HL-60 (cell line): Measurements from ENCODE around the gene FUT3.

Source experiments
- GABPA ChIP-seq: IDR thresholded peaks from 2 replicates; pipeline ENCODE4 v1.6.1; 2012; ENCODE audit warnings: low read depth
- POLR2AphosphoS5 ChIP-seq: IDR thresholded peaks from 2 replicates; pipeline ENCODE4 v1.6.1; 2012; ENCODE audit warnings: low read depth
- REST ChIP-seq: IDR thresholded peaks from 2 replicates; pipeline ENCODE4 v1.6.1; 2012; ENCODE audit warnings: low read depth; ENCODE audit not compliant: insufficient replicate concordance
- TF ChIP-seq, protein P1 (sequence below): IDR thresholded peaks from one replicate; pipeline ENCODE4 v1.5.1; 2011; ENCODE audit warnings: low read length, control low read depth, inconsistent platforms; ENCODE audit not compliant: insufficient read depth

DNA sequence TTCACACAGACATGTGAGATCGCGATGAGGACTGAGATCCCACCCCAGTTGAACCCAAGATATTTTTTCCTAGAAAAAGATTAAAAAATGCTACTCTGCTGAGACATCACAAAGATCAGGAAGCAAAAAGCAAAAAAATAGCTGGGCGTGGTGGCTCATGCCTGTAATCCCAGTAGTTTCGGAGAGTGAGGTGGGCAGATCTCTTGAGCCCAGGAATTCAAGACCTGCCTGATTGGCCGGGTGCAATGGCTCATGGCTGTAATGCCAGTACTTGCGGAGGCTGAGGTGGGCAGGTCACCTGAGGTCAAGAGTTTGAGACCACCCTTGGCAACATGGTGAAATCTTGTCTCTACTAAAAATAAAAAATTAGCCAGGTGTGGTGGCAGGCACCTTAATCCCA, 1.1 kb downstream of the FUT3 start:
- TF ChIP-seq POLR2AphosphoS5 (no peak), REST (no peak), GABPA (no peak)
- TF ChIP-seq, protein P1, sequence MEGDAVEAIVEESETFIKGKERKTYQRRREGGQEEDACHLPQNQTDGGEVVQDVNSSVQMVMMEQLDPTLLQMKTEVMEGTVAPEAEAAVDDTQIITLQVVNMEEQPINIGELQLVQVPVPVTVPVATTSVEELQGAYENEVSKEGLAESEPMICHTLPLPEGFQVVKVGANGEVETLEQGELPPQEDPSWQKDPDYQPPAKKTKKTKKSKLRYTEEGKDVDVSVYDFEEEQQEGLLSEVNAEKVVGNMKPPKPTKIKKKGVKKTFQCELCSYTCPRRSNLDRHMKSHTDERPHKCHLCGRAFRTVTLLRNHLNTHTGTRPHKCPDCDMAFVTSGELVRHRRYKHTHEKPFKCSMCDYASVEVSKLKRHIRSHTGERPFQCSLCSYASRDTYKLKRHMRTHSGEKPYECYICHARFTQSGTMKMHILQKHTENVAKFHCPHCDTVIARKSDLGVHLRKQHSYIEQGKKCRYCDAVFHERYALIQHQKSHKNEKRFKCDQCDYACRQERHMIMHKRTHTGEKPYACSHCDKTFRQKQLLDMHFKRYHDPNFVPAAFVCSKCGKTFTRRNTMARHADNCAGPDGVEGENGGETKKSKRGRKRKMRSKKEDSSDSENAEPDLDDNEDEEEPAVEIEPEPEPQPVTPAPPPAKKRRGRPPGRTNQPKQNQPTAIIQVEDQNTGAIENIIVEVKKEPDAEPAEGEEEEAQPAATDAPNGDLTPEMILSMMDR: no peak
